A549 (cell line): Measurements from ENCODE around the gene COMTD1. TPM values are rescaled to one million over a fixed set of nuclear protein-coding genes. Genes with fewer than 3 reads are reported as not detected.
A peak's percentile ranks its signal among the peaks of the same experiment; 100 is the strongest.

Source experiments
- ATAC-seq, 2 experiments: fragments of 200-7000 bp in 1 of 2; fragments of >200 bp in 1 of 2; cut with Nextera tagmentation in 1 of 2; cut with Tn5 transposase in 1 of 2; 3 replicates each; pipeline versions ENCODE4 v1.8.0 to v1.9.1; 2018 to 2020; ENCODE audit warnings: mild to moderate bottlenecking in 1 of 2, moderate library complexity in 1 of 2
- CTCF ChIA-PET: fragments of 300-600 bp; sonication (Branson Sonifier 250); formaldehyde crosslinking; extraction: SDS; loops from one replicate; lab custom pipeline; 2021; ENCODE audit warnings: antibody characterized with exemption, inconsistent platforms; lab: Yijun Ruan, JAX
- POLR2A ChIA-PET: fragments of 350-600 bp; formaldehyde crosslinking; extraction: SDS; loops from one replicate; lab custom pipeline; 2021; ENCODE audit warnings: antibody characterized with exemption, inconsistent platforms; lab: Yijun Ruan, JAX
- DNase-seq, 2 experiments: peaks; one replicate each; pipeline versions ENCODE4 v3.0.0 to v3.0.0-alpha.2; 2011 to 2016; ENCODE audit warnings: low read depth in 1 of 2, low spot score in 1 of 2
- FAIRE-seq: peaks from 2 replicates; lab custom pipeline; 2011; peaks lifted over from hg19 to GRCh38; lab: Jason Lieb, UNC
- H3K27ac ChIP-seq, 2 experiments: fragments of >200 bp; sonication (Bioruptor Twin); formaldehyde crosslinking; 3 replicates each; pipeline ENCODE4 v1.5.1; 2016 to 2017
- H3K4me1 ChIP-seq: fragments of >200 bp; sonication (Bioruptor Twin); formaldehyde crosslinking; 3 replicates; pipeline ENCODE4 v1.6.1; 2016
- H3K4me2 ChIP-seq: fragments of >200 bp; sonication (Bioruptor Twin); formaldehyde crosslinking; 3 replicates; pipeline ENCODE4 v1.6.1; 2016
- H3K4me3 ChIP-seq: fragments of >200 bp; sonication (Bioruptor Twin); formaldehyde crosslinking; 3 replicates; pipeline ENCODE4 v1.5.1; 2016
- H3K9me3 ChIP-seq: fragments of >200 bp; sonication (Bioruptor Twin); formaldehyde crosslinking; 3 replicates; pipeline ENCODE4 v1.6.1; 2016
- BHLHE40 ChIP-seq: IDR thresholded peaks from 2 replicates; pipeline ENCODE4 v1.6.1; 2012; ENCODE audit warnings: low read depth, low read length, inconsistent platforms
- CHD2 ChIP-seq: fragments of 150-350 bp; IDR thresholded peaks from 2 replicates; pipeline ENCODE4 v1.6.1; 2014; ENCODE audit warnings: low read length; ENCODE audit not compliant: partially characterized antibody
- CHD4 ChIP-seq: fragments of 200-600 bp; sonication (generic); IDR thresholded peaks from 2 replicates; pipeline ENCODE4 v1.6.1; 2016; ENCODE audit warnings: antibody characterized with exemption, mild to moderate bottlenecking, borderline replicate concordance
- EHMT2 ChIP-seq: fragments of 200-600 bp; sonication (generic); IDR thresholded peaks from 2 replicates; pipeline ENCODE4 v1.6.1; 2016; ENCODE audit warnings: antibody characterized with exemption, low read depth, mild to moderate bottlenecking, moderate library complexity
- EP300 ChIP-seq, 2 experiments: fragments of >200 bp; sonication (Bioruptor Twin); formaldehyde crosslinking; IDR thresholded peaks; 2 replicates in 1 of 2; 3 replicates in 1 of 2; pipeline ENCODE4 v1.6.1; 2016 to 2017
- FOSB ChIP-seq: fragments of 250-450 bp; sonication (Bioruptor Pico); IDR thresholded peaks from 2 replicates; pipeline ENCODE4 v1.5.0; 2020; ENCODE audit warnings: mild to moderate bottlenecking, moderate library complexity
- FOXS1 ChIP-seq: fragments of 250-450 bp; sonication (Bioruptor Pico); IDR thresholded peaks from 2 replicates; pipeline ENCODE4 v1.5.0; 2020; ENCODE audit warnings: mild to moderate bottlenecking, moderate library complexity
- HEYL ChIP-seq: fragments of 250-450 bp; sonication (Bioruptor Pico); IDR thresholded peaks from 2 replicates; pipeline ENCODE4 v1.8.0; 2021; ENCODE audit warnings: mild to moderate bottlenecking, moderate library complexity
- HOXB5 ChIP-seq: fragments of 250-450 bp; sonication (Bioruptor Pico); IDR thresholded peaks from 2 replicates; pipeline ENCODE4 v1.5.0; 2020; ENCODE audit warnings: mild to moderate bottlenecking, moderate library complexity
- MAZ ChIP-seq: fragments of 150-350 bp; IDR thresholded peaks from 2 replicates; pipeline ENCODE4 v1.6.1; 2014; ENCODE audit warnings: antibody characterized with exemption, low read depth, low read length, borderline replicate concordance
- MYC ChIP-seq: IDR thresholded peaks from 2 replicates; pipeline ENCODE4 v1.6.1; 2012; ENCODE audit warnings: mild to moderate bottlenecking, inconsistent platforms, low read length, improper control_type of control experiment, borderline replicate concordance
- NFE2L2 ChIP-seq: fragments of 150-350 bp; conservative IDR thresholded peaks from 2 replicates; pipeline ENCODE4 v1.6.1; 2014; ENCODE audit warnings: low read length
- NR3C1 ChIP-seq: fragments of >200 bp; sonication (Bioruptor Twin); formaldehyde crosslinking; IDR thresholded peaks from 3 replicates; pipeline ENCODE4 v1.6.1; 2017
- PHF8 ChIP-seq: fragments of 200-600 bp; sonication (generic); IDR thresholded peaks from 2 replicates; pipeline ENCODE4 v1.6.1; 2016; ENCODE audit warnings: low read depth, mild to moderate bottlenecking, antibody characterized with exemption, moderate library complexity, borderline replicate concordance
- POLR2AphosphoS2 ChIP-seq: conservative IDR thresholded peaks from 2 replicates; pipeline ENCODE4 v1.6.1; 2012; ENCODE audit warnings: low read length, improper control_type of control experiment, inconsistent platforms
- REST ChIP-seq: fragments of 200-600 bp; sonication (generic); IDR thresholded peaks from 2 replicates; pipeline ENCODE4 v1.6.1; 2016; ENCODE audit warnings: antibody characterized with exemption, mild to moderate bottlenecking, moderate library complexity
- TP53 ChIP-seq: fragments of 250-450 bp; sonication (Bioruptor Pico); IDR thresholded peaks from 2 replicates; pipeline ENCODE4 v1.5.0; 2021; ENCODE audit warnings: mild to moderate bottlenecking, moderate library complexity
- ZSCAN20 ChIP-seq: fragments of 250-450 bp; sonication (Bioruptor Pico); IDR thresholded peaks from 2 replicates; pipeline ENCODE4 v1.8.0; 2022; ENCODE audit warnings: mild to moderate bottlenecking, moderate library complexity
- WGBS: methylation state at CpG from one replicate; pipeline ENCODE4 v1.1.6; 2017; ENCODE audit errors: missing lambda C conversion rate; 5-methylcytosine and 5-hydroxymethylcytosine counted together
- polyA plus RNA-seq, 4 experiments: library from polyadenylated mRNA; depleted of rRNA in 3 of 4; stranded (reverse); fragments of >200 nt; fragmentation: RNase III in 1 of 4; extraction: RNeasy Plus Mini Kit Qiagen cat#74134 plus additional on column Dnase treatment in 1 of 4; gene quantifications; 2 replicates in 3 of 4; 3 replicates in 1 of 4; pipeline ENCODE4 v1.2.3, GENCODE V29; 2011 to 2017
- TF ChIP-seq, protein P1 (sequence below): IDR thresholded peaks from 2 replicates; pipeline ENCODE4 v1.6.1; 2012

COMTD1 gene
- polyA plus RNA-seq, 2 of the 4 experiments (the other 2 are of a cell fraction): 9.8 to 34.2 TPM

DNA sequence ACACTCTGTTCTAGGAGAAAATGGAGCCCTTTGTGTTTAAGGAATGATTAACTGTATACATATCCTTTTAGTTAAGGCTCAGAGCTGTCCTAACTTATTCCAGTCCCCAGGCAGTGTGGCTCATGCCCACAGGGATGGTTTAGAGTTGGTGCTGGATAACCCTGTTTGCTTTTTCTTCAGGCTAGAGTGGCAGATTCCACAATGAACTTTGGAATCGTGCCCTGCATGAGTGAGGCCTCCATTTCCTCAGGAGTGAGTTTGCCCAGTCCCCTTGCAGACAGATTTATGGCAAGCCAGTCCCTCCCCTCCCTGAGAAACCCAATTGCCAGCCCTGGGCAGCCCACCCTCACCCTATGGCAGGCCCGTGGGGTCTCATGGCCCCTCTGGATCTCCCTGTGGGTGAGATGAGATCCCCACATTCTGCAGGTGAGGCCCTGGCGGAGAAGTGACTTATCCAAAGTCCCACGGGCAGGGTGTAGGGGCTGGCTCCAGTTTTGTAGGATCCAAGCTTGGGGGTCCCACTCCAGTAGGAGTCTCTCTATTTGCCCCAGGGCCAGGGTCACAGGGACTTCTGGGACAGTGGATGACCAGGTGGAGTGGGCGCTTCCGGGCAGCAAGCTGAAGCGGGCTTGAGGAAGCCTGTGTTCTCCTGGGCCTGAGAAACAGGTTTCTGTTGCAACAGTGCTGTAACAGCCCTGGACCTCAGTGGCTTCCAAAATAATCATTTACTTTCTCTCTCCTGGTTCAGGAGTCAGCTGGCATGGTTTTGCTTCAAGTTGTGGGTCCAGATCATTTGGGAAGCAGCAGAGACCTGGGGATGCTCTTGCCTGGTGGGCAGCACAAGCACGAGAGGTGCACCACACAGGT lies 9.0 kb upstream of the COMTD1 start:
- no peak for DNase-seq
- CTCF ChIA-PET: interaction anchor here (0.9 to 4.7 kb wide), 3 partner anchors 8 to 58 kb away, joined by 3 to 42 read pairs (median 3); partner anchors contain the start of gene COMTD1
- WGBS: 75% methylated on average over 6 of the region's 8 CpGs
- no peak overlapping the region for H3K4me3 ChIP-seq
- H3K4me2 ChIP-seq: peak overlapping the region; percentile 32; the same call in 1 of the 3 replicates
- FAIRE-seq: no peak
- no peak for ATAC-seq
- POLR2A ChIA-PET: no interaction called here
- H3K4me1 ChIP-seq: peaks cover 15% of the 10 kb centered on the region
- TF ChIP-seq CHD2: no peak
- H3K9me3 ChIP-seq: no peaks in the 10 kb centered on the region
- H3K27ac ChIP-seq: peak overlapping the region; percentile 57 to 60; a peak in 2 of 6 replicates

DNA sequence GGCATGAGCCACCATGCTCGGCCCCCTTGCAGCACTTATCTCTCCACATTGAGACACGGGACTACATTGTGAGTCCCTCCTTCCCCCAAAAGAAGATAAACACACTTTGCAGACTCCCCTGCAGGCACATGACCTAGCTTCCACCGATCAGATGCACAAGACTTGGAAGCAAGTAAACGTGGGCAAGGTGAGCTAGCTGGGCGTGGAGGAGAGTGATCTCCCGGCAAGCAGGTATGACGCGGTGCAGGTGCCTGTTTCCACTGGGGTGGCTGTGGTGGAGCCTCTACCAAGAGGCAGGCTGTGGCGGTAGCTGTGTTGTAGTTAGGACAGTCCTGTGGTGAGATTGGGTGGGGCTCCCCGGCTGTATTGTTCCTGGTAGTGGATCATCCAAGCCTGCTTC lies 7.7 kb upstream of the COMTD1 start:
- POLR2A ChIA-PET: no interaction called here
- no peak overlapping the region for H3K4me3 ChIP-seq
- TF ChIP-seq NFE2L2: no peak
- TF ChIP-seq NR3C1: no peak
- TF ChIP-seq CHD4: no peak
- TF ChIP-seq FOSB (CRISPR knock-in tag): no peak
- TF ChIP-seq MAZ: no peak
- TF ChIP-seq ZSCAN20 (CRISPR knock-in tag): no peak
- no peak for TF ChIP-seq POLR2AphosphoS2
- TF ChIP-seq HOXB5 (CRISPR knock-in tag): no peak
- TF ChIP-seq REST: no peak
- TF ChIP-seq HEYL (CRISPR knock-in tag): no peak
- no peak for TF ChIP-seq PHF8
- TF ChIP-seq EHMT2: no peak
- no peak for TF ChIP-seq EP300 (IDR thresholded peaks at IDR 0.05)
- TF ChIP-seq, all 56 proteins: peak for 0
- no peak overlapping the region for H3K27ac ChIP-seq
- no peak overlapping the region for H3K4me2 ChIP-seq
- FAIRE-seq: no peak
- 81% methylated on average over 10 of the region's 10 CpGs for WGBS
- no peaks in the 10 kb centered on the region for H3K9me3 ChIP-seq
- ATAC-seq: no peak
- CTCF ChIA-PET: interaction anchor here (0.9 to 1.2 kb wide), 2 partner anchors 12 to 56 kb away, joined by 4 to 6 read pairs; no protein-coding TSS in a partner anchor
- no peak for DNase-seq
- H3K4me1 ChIP-seq: peaks cover 15% of the 10 kb centered on the region

GRCh38 chr10:75240329-75241076 lies 4.7 kb upstream of the COMTD1 start:
- WGBS: 84% methylated on average over 12 of the region's 12 CpGs
- TF ChIP-seq HOXB5 (CRISPR knock-in tag): no peak
- no peak for TF ChIP-seq POLR2AphosphoS2
- no peak for TF ChIP-seq CHD4
- no peak for TF ChIP-seq FOXS1 (CRISPR knock-in tag)
- no peak for TF ChIP-seq BHLHE40
- no peak for TF ChIP-seq MYC
- TF ChIP-seq TP53 (CRISPR knock-in tag): no peak
- TF ChIP-seq, protein P1, sequence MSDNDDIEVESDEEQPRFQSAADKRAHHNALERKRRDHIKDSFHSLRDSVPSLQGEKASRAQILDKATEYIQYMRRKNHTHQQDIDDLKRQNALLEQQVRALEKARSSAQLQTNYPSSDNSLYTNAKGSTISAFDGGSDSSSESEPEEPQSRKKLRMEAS: no peak
- Histone ChIP-seq H3K4me1 (peaks cover 11% of the 10 kb centered on the region), H3K9me3 (no peaks in the 10 kb centered on the region), H3K27ac (no peak overlapping the region), H3K4me3 (no peak overlapping the region), H3K4me2 (no peak overlapping the region)
- DNase-seq (no peak), FAIRE-seq (no peak), ATAC-seq (no peak)
- CTCF ChIA-PET: interaction anchor here (1.0 to 22.8 kb wide), 5 partner anchors 9 to 155 kb away, joined by 3 to 479 read pairs (median 4); no protein-coding TSS in a partner anchor
- POLR2A ChIA-PET: no interaction called here
